ENCODE data around the gene ADARB2. TPM values are rescaled to one million over a fixed set of nuclear protein-coding genes. Genes with fewer than 3 reads are reported as not detected.

ADARB2 gene
- 0.06 to 0.18 TPM in 2 of 5 replicates, not detected in the others for total RNA-seq (2022; extraction: Qiagen RNA extraction)

DNA sequence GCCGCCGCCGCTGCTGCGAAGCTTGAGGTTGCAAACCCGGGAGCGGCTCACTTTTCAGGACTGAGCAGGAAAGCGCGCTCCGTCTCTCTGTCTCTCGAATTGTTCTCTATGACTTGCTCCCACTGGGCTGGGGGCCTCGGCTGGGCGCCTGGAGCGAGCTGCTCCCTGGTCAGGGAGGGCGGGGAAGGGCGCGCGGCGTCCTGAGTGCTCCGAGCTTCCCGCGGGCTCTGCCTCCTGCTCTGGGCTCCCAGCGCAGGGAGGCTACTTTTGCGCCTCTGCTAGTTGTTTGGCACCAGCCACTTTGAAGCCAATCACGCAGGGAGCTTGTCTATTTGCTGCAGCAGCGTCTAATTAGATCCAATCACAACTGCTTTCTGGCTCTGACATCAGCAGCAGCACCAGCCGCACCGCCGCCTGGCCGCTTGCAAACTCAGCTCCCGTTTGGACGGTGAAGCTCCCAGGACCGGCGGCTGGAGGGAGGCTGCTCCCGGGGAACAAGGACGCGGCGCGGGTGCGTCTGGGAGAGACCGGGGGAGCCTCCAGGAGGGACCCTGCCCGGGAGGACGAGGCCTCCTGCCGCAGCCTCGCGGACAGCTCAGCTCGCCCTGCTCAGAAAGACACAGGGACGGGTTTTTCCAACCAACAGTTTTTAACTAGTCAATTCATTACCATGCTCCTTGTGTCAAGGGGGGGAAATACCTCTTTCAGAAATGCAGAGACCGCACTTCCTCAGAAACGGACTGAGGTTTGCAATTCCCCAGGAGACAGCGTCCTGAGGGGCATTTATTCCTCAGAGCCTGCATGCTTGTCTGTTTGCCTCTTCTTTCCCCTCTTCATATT lies at the start of gene ADARB2:
TSS of gene ADARB2 (minus strand) at position 304 of the 840 bp plus-strand sequence.

Data from A549 treated with dexamethasone at 1 μM for 4 hours (cell line).